Neural crest cell (in vitro differentiated cells): ENCODE results near the gene ZNF160. TPM values are rescaled to one million over a fixed set of nuclear protein-coding genes. Genes with fewer than 3 reads are reported as not detected.
A peak's percentile ranks its signal among the peaks of the same experiment; 100 is the strongest.
"Not testable (repeated sequence)": the region's sequence is repeated elsewhere in the genome, so short reads cannot be mapped to it uniquely, and the experiment has no call there.

Experiments
- DNase-seq: peaks from one replicate; pipeline ENCODE4 v3.0.0; 2021; ENCODE audit warnings: low read depth, mixed read lengths, low spot score
- H3K27ac Mint-ChIP-seq: one replicate; pipeline ENCODE4 v1.8.0; 2021; ENCODE audit warnings: mild to moderate bottlenecking, mixed read lengths; ENCODE audit not compliant: unreplicated experiment
- H3K27me3 Mint-ChIP-seq: 2 replicates; pipeline ENCODE4 v1.8.0; 2021; ENCODE audit warnings: low read depth, mild to moderate bottlenecking, mixed read lengths
- H3K36me3 Mint-ChIP-seq: 2 replicates; pipeline ENCODE4 v1.8.0; 2021; ENCODE audit warnings: low read depth, mild to moderate bottlenecking, mixed read lengths
- H3K4me1 Mint-ChIP-seq: 2 replicates; pipeline ENCODE4 v1.8.0; 2021; ENCODE audit warnings: mixed read lengths
- H3K4me3 Mint-ChIP-seq: one replicate; pipeline ENCODE4 v1.8.0; 2021; ENCODE audit warnings: mild to moderate bottlenecking, mixed read lengths
- H3K9me3 Mint-ChIP-seq: 2 replicates; pipeline ENCODE4 v1.8.0; 2021; ENCODE audit warnings: mixed read lengths
- CTCF ChIP-seq: fragments of 200-600 bp; sonication (generic); conservative IDR thresholded peaks from 2 replicates; pipeline ENCODE4 v1.5.0; 2021; ENCODE audit warnings: antibody characterized with exemption, mild to moderate bottlenecking
- total RNA-seq: library from RNA; stranded (reverse); gene quantifications from 2 replicates; pipeline ENCODE4 v1.2.1, GENCODE V29; 2021

The ZNF160 gene
- total RNA-seq, 1 donor from 2014 or later, result 22.7 TPM

GRCh38 chr19:53131727-53132126 is 28.5 kb upstream of the ZNF160 start:
- peak overlapping the region; percentile 93 for H3K4me3 Mint-ChIP-seq
- H3K27ac Mint-ChIP-seq, result peak overlapping the region; percentile 46
- no peak for TF ChIP-seq CTCF
- peaks cover 10% of the 10 kb centered on the region for H3K9me3 Mint-ChIP-seq
- H3K27me3 Mint-ChIP-seq, result peaks cover 4% of the 10 kb centered on the region
- DNase-seq, result no peak
- H3K36me3 Mint-ChIP-seq, result peaks cover 19% of the 10 kb centered on the region
- peaks cover 30% of the 10 kb centered on the region for H3K4me1 Mint-ChIP-seq

- H3K27me3 Mint-ChIP-seq, result peaks cover 4% of the 10 kb centered on the region
- no peak for DNase-seq
- peaks cover 10% of the 10 kb centered on the region for H3K9me3 Mint-ChIP-seq
- H3K36me3 Mint-ChIP-seq, result peaks cover 16% of the 10 kb centered on the region
- peaks cover 30% of the 10 kb centered on the region for H3K4me1 Mint-ChIP-seq
- no peak for TF ChIP-seq CTCF
- peak overlapping the region; percentile 93 for H3K4me3 Mint-ChIP-seq
- peak overlapping the region; percentile 48 for H3K27ac Mint-ChIP-seq
Observed at GRCh38 chr19:53131085-53131590, 27.9 kb upstream of the ZNF160 start.

GRCh38 chr19:53130506-53130905 is 27.3 kb upstream of the ZNF160 start:
- Mint-ChIP-seq H3K4me3 (peak overlapping the region; percentile 93), H3K36me3 (peaks cover 13% of the 10 kb centered on the region), H3K27me3 (peaks cover 4% of the 10 kb centered on the region), H3K9me3 (peaks cover 8% of the 10 kb centered on the region), H3K27ac (no peak overlapping the region), H3K4me1 (peaks cover 30% of the 10 kb centered on the region)
- DNase-seq, result no peak
- TF ChIP-seq CTCF, result no peak

GRCh38 chr19:53126733-53127526 is 23.7 kb upstream of the ZNF160 start:
- H3K9me3 Mint-ChIP-seq, H3K27ac Mint-ChIP-seq, DNase-seq, H3K27me3 Mint-ChIP-seq, H3K4me3 Mint-ChIP-seq: not testable (repeated sequence)
- H3K4me1 Mint-ChIP-seq, result peaks cover 19% of the 10 kb centered on the region
- peaks cover 14% of the 10 kb centered on the region for H3K36me3 Mint-ChIP-seq

GRCh38 chr19:53123400-53123799 is 20.2 kb upstream of the ZNF160 start:
- TF ChIP-seq CTCF, result no peak
- DNase-seq, result no peak
- Mint-ChIP-seq H3K4me1 (peaks cover 9% of the 10 kb centered on the region), H3K9me3 (peaks cover 2% of the 10 kb centered on the region), H3K4me3 (no peak overlapping the region), H3K27me3 (no peaks in the 10 kb centered on the region), H3K36me3 (peaks cover 23% of the 10 kb centered on the region), H3K27ac (no peak overlapping the region)

- Mint-ChIP-seq H3K27me3 (no peaks in the 10 kb centered on the region), H3K4me3 (no peak overlapping the region), H3K27ac (no peak overlapping the region), H3K9me3 (peaks cover 11% of the 10 kb centered on the region), H3K36me3 (peaks cover 63% of the 10 kb centered on the region), H3K4me1 (no peaks in the 10 kb centered on the region)
- TF ChIP-seq CTCF, result no peak
- no peak for DNase-seq
Observed at GRCh38 chr19:53112286-53112685, 9.1 kb upstream of the ZNF160 start.
